Right lobe of liver (tissue), 4 donors: ENCODE data around the gene INSYN1.
"Not testable (repeated sequence)": the region's sequence is repeated elsewhere in the genome, so short reads cannot be mapped to it uniquely, and the experiment has no call there.

Experiments used
- POLR2A ChIP-seq: fragments of 450-650 bp; IDR thresholded peaks from one replicate; pipeline ENCODE4 v1.6.1; 2017; ENCODE audit warnings: antibody characterized with exemption, mild to moderate bottlenecking
- TF ChIP-seq, protein P1 (sequence below), 4 donors: fragments of 200-600 bp in 3 of 4; fragments of 450-650 bp in 1 of 4; IDR thresholded peaks; one replicate each; pipeline versions ENCODE4 v1.5.1 to v1.8.0; 2016 to 2022; ENCODE audit warnings: antibody characterized with exemption in 4 of 4, mild to moderate bottlenecking in 2 of 4
- donor health status: DM: no; HTN: no; CAD: no.
- donor health status: DM: no; HTN: no; CAD: no.
- donor health status: DM: no; HTN: yes; CAD: no.

DNA sequence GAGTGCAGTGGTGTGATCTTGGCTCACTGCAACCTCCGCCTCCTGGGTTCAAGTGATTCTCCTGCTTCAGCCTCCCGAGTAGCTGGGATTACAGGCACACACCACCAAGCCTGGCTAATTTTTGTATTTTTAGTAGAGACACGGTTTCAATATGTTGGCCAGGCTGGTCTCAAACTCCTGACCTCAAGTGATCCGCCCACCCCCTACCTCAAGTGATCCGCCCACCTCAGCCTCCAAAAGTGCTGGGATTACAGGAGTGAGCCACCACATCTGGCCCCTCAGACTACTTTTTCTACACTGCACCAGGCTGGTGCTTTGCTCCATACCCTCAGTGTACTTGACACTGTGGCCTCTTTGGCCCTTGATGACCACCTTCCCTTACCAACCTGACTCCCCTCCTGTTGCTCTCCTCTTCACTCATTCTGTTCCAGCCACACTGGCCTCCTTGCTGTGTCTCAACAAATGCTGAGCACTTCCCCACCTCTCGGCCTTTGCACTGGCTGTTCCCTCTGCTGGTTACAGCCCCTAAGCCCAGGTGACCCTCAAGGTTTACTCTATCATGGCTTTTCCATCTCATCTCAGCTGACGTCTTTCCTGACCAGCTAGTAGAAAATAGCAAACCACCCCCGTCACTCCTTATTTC lies 39.9 kb upstream of the INSYN1 start:
- not testable (repeated sequence) for TF ChIP-seq POLR2A
- TF ChIP-seq, protein P1, sequence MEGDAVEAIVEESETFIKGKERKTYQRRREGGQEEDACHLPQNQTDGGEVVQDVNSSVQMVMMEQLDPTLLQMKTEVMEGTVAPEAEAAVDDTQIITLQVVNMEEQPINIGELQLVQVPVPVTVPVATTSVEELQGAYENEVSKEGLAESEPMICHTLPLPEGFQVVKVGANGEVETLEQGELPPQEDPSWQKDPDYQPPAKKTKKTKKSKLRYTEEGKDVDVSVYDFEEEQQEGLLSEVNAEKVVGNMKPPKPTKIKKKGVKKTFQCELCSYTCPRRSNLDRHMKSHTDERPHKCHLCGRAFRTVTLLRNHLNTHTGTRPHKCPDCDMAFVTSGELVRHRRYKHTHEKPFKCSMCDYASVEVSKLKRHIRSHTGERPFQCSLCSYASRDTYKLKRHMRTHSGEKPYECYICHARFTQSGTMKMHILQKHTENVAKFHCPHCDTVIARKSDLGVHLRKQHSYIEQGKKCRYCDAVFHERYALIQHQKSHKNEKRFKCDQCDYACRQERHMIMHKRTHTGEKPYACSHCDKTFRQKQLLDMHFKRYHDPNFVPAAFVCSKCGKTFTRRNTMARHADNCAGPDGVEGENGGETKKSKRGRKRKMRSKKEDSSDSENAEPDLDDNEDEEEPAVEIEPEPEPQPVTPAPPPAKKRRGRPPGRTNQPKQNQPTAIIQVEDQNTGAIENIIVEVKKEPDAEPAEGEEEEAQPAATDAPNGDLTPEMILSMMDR (IDR thresholded peaks at IDR 0.05), result not testable (repeated sequence)
